Activated CD4-positive, CD25-positive, alpha-beta regulatory T cell treated with anti-CD3 and anti-CD28 coated beads, Interleukin-2, amount 50 U/mL, for 72 hours (primary cell): ENCODE data around the gene UST.

ENCODE experiments used
- DNase-seq: peaks from one replicate; pipeline ENCODE4 v3.0.0; 2021

UST gene, protein sequence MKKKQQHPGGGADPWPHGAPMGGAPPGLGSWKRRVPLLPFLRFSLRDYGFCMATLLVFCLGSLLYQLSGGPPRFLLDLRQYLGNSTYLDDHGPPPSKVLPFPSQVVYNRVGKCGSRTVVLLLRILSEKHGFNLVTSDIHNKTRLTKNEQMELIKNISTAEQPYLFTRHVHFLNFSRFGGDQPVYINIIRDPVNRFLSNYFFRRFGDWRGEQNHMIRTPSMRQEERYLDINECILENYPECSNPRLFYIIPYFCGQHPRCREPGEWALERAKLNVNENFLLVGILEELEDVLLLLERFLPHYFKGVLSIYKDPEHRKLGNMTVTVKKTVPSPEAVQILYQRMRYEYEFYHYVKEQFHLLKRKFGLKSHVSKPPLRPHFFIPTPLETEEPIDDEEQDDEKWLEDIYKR

DNA sequence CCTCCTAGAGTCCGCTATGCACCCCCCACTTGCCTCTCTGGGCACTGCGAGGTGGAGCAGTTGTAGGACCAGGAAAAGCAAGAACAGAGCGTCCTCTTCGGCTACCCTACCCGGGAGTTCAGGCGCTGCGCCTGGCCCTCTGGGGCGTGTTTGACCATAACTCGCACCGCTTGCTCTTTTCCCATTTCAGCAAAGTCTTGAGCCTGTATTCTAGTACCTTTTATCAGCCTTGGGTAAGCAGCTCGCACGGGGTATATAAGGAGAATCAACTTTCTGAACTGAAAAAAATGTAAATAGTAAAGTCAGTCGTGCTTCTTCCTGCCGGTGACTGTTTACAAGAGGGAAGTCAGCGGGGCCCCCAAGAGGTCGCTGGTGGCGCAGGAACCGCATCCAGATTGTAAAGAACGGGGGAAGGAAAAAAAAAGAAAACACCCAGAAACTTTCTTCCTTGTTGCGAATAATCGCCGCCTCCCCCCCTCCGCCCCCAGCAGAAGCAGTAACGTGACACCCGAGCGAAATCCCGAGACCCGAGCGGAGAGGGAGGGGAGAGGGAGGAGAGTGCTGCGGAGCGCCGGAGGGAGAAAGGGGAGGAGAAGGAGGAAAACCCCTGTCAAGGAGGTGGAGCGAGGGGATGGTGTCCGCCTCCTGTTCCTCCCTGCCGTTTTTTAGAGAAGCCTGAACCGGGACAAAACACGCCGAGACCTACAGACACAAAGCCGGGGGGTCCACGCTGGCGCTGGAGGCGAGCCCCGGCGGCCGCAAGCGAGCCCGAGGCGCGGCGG, at the start of gene UST:
Gene UST (plus strand): TSS at position 668 of the 782 bp plus-strand sequence. CDS start 401 bp downstream, outside the sequence.
- peak; percentile 36 for DNase-seq

DNA sequence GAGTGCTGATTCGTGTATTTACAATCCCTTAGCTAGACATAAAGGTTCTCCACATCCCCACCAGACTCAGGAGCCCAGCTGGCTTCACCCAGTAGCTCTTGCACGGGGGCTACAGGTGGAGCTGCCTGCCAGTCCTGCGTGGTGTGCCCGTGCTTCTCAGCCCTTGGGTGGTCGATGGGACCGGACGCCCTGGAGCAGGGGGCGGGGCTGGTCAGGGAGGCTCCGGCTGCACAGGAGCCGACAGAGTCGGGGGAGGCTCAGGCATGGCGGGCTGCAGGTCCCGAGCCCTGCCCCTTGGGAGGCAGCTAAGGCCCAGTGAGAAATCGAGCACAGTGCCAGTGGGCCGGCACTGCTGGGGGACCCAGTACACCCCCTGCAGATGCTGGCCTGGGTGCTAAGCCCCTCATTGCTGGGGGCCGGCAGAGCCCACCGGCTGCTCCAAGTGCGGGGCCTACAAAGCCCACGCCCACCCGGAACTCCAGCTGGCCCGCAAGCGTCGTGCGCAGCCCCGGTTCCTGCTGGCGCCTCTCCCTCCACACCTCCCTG, 48.9 kb upstream of the UST start:
- no peak for DNase-seq

DNA sequence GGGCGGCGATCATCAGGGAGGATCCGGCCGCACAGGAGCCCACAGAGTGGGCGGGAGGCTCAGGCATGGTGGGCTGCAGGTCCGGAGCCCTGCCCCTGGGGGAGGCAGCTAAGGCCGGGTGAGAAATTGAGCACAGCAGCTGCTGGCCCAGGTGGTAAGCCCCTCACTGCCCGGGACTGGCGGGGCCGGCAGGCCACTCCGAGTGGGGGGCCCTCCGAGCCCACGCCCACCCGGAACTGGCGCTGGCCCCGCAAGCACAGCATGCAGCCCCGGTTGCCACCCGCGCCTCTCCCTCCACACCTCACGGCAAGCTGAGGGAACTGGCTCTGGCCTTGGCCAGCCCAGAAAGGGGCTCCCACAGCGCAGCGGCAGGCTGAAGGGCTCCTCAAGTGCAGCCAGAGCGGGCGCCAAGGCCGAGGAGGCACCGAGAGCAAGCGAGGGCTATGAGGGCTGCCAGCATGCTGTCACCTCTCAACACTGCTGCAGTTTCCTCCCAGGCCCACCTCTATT, 48.1 kb upstream of the UST start:
- no peak for DNase-seq

DNA sequence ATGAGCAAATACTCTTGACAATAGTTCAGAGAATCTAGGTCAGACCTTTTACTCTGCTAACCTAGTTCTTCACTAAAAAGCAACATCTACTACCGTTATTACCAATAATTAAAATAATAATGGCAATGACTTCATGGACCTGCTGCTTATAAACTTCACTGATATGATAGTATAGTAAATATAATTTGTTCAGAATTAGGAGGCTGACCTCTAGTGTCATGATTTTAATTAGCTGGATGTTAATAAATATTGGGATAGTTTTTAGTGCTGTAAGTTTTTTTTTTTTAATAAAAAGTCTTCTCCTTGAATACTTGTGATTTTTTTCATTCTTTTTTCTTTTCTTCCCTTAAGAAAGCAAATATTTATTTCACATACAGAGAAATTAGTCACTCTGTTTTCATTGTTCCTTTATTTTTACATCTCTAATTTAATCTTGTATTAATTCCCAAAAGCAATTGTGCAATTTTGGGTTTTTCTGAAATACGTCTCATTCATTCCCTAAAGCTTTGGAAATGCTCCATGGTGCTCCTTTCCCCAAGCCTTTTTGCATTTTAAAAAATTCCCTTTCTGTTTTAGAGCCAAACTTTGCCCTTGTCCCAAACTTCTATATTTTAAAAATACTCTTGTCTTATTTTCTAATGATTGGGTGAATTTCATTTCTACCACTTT, 46.6 kb upstream of the UST start:
- DNase-seq = no peak

DNA sequence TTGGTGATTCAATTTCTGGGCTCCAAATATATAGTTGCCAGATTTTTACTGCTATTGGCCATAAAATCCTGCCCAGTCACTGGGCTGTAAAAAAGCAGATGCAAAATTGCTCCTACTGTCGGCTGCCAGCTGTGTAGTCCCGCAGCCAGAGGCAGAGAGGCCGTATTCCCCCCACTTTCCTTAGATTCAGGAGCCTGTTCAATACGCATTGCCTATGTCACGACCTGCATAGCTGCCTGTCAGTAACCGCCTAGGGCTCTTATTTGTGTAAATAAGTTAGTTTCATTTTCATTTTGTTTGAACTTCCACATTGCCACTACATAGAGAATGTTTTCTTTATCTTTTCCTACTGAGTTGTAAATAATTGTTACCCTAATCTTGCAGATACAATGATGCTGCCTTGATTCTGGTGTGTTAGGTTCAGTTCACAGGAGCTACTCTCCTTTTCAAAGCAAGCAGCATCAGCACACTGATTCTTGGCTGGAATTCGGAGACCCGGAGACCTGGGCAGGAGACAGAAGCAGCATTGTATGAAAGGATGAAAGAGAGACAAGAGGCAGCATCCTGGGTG, 46.0 kb upstream of the UST start:
- no peak for DNase-seq

DNA sequence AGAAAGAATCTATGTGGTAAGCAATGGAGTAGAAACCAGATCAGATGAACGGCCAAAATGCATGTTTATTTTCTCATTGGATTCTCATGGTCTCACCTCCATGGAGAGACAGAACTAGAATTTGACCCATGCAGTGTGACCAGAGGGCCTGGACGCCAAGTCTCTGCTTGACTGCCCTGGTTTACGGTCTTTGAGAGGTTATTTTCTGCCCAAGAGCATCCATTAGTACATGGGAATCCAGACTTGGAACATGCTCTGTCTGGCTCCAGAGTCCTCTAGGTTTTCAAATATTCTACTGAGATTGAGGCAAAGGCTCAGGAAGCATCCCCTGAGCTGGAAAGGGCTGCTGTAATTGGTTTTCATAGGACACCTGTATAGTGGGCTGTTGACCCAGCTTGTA, 45.5 kb upstream of the UST start:
- DNase-seq = no peak

DNA sequence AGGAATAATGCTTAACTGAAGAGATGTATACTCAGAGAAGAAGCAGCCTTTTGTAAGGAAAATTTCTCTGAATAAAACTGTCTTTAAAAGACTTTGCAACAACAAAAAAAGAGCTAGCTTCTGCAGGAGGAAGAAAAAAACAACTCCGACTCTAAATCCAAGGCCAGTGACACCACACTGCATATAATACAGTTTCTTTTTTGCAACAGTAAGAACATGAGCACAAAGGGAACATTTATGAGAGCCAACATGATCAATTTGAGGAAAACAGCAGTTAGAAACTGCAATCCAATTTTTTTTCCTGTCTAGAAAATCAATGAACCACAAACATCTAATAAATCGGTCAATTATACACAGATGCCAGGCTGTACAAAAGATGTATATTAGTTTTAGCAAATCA, 42.9 kb upstream of the UST start:
- no peak for DNase-seq

DNA sequence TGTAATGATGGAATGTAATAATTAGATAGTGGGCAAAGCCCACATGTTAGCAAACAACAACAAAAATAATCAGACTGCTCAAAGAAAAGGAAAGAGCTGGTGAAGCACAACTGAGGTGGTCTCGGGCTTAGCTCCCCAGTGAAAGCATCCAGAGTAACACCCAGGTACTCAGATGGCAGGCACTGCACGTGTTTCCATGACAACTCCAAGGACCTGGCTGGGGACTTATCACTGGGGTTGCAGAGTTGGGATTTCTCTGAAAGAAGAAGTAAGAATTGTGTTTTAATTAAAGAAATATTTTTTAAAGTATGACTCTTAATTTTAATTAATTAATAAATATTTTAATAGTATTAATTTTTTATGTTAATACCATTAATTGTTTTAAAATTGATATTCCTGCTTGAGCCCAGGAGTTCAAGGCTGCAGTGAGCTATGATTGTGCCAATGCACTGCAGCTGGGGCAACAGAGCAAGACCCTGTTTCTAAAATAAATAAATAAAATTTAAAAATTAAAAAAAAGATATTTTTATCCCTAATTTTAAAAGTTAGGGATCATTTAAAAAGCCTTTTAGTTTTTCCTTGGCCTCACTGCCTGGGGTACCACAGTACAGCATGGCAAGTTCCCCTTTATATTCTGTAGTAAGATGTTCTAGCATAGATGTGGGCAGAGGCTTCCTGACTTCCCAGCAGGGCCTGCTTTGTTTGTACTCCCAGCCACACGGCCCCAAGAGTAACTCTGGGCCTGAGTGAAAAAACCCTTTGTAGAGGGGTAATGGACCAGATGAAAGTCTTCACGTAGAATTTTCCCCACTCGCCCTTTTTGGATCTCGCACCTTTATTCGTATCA, 42.2 kb upstream of the UST start:
- no peak for DNase-seq

DNA sequence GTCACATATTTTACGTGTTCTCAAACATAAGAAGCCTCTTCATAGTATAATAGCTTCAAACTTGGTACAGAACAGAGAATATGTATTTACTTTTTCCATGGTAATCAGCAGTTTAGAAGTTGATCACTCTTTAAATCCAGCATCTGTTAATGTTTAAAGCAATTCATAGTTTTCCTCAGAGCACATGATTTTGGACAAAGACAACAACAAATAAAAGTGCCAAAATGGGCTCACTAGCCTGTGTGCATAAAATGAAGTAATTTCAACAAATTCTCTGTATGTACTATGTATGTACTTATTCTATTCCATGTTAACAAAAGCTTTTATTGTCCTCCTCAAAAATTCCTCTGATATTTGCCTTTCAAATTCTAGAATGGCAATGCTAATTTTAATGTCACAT, 38.1 kb upstream of the UST start:
- no peak for DNase-seq

DNA sequence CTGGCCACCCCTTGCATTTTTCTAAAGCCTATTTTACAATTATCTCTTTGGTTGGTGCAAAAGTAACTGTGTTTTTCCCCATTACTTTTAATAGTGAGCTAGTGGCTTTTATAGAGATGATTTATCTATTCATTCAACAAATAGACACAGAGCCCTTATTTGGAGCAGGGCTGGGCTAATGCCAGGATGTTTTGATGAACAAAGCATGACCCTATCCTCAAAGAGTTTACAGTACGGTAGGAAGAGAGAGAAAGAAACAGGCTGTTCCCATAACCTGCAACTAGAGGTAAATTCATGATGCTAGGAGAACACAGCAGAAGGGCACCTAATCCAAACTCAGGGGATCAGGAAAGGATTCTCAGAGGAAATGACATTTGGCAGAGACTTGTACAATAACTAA, 37.3 kb upstream of the UST start:
- no peak for DNase-seq

DNA sequence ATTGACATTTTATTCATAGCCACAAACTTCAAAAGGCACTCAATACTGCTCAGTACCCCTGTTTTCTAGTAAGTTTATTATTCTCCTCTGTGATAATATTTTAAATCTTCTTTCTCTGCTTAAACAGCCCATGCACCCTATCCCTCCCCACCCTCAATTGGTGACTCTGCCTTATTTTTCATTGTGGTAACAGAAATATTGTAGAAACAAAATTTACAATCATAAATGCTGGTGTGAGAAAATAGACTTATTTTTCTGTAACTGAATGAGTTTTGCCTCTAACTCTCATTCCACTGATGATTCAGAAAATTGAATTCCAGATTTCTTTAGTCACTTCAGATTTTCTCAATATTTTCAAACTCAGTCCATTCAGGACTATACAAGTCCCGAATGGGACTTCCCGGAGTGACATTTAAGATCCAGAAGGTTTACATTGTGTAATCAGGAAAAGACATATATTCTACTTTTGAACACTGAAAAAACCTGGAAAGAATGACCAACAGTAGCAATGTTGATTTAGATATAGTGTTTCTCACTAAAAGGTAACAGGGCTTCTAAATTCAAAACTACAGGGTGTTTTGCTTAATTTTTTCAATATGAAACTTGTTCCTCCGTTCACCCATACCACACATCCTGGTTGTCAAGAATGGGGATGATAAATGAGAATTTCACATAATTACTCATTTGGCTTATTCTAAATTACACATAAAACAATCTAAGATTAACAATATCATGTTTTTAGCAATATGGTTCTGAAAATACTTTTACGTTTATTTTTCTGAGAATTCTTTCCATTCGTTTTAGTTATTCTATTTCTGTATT, 34.8 kb upstream of the UST start:
- DNase-seq = no peak

DNA sequence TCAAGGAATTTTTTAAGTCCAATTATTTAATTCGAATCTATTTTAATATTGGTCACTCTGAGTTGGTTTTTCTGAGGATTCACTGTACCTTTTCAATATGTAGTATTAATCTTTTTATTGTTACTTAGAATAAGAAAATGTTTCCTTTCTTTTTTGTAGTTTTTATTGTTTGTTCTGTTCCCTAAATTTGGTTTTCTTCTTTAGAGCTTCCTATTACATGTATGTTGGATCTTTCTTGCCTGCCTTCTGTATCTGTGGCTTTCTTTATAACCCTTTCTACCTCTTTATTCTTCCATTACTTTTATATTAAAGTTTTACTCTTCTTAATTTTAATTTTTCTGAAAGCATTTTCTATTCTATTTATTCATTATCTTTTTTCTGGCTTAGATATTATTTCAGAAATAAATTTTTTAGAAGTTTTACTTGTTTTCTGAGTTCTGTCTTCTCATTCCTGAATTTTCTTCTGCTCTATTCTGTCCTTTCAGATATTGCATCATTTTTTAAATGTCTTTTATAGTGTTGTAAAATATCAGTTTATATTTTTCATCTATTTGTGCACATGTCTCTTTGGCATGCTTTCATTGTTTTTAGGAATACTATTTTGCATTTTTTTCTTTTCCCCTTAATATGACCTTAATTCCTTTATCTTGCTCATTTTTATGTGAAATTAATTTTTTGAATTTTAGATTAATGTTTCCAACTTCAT, 33.6 kb upstream of the UST start:
- no peak for DNase-seq

DNA sequence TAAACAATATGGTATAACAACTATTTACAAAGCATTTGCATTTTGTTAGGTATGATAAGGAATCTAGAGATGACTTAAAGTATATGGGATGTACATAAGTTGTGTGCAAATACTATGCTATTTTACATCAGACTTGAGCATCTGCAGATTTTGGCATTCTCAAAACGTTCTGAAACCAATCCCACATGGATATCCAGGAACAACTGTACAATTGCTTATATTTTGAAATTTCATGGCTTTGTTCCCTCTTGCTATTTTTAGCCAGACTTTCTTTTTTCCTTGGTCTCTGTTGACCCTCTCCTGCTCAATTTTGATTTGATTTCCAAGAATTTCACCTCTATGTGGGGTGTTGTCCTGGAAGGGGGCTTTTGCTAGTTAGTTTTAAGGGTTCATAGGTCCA, 32.9 kb upstream of the UST start:
- no peak for DNase-seq

DNA sequence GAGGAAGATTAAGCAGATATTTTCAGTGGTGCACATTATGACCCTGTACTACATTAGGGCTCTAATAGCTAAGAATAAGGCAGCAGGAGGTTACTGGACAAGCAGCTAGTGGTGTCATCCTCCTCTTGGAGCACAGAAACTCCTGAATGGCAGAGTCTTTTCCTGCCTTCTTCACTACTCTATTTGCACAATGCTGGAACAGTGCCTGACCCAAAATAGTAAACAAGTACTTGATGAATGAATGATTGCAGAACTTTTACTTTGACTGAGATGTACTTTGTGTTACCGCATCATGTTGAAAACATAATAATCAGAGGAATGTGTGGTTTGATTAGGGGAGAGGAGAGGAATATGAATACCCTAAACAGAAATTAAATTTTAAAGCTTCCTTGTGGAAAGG, 30.0 kb upstream of the UST start:
- no peak for DNase-seq

DNA sequence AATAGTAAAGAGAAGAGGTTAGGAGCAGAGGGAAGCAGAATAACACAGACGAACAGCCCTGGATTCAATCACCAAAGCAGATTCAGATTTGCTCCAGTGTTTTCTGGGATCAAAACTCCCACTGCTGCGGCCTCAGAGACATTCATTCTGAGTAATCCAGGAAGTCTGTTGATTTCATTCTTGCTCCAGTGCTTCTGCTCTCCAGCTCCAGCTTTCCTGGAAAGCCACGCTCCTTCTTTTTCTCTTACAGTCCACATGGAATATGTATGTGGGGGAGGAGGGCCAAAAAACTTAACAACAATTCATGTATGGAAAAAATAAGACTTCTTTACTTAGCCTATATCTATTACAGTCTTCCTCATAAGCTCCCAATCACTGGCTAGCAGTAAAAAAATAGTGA, 26.4 kb upstream of the UST start:
- no peak for DNase-seq

DNA sequence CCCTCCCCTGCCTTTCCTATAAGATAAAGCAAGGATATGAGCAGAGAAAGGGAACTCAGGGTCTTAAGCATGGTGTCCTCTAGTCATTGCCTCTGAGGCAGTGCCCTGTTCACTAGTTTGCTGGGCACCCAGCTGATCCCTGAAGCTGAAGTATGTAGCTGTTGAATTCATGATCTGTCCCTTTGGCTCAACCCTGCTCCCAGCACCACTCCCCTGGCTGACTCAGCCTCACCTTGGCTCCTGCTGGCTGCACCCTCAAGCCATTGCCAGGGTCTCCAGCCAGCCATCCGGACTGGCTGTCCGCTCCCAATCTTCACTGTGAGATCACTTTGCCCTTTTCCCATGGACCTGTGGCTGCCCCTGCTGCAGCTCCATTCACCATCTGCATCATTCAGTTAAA, 25.9 kb upstream of the UST start:
- no peak for DNase-seq

DNA sequence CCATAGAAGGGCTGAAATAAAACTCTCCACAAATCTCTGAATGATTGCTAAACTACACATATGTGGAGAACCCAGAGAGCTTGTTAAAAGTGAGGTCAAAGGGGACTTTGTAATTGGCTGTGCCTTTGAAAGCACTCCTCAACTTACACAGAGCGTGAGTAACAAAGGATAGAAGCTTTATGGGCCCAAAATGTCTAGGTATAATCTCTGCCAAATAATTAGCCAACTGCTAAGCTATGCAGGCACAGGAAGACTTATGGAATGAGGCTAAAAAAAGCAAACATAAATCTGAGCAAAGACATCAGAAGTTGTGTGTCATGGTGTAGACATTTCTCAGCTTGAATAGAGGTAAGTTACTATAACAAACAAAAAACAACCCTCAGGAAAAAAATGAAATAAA, 23.3 kb upstream of the UST start:
- DNase-seq = no peak

DNA sequence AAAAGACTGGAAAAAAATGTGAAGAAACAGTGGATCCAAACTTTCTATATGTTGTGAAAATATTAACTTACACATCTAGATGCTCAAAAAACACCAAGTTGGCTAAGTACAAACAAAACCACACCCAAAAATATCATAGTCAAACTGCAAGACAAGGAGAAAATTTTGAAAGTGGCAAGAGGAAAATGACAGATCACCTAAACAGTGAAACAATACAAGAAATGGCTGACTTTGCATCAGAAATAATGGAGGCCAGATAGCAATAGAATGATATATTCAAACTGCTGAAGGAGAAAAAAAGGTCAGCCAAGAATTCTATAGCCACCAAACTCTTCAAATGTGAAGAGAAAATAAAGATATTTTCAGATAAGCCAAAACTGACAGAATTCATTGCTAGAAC, 22.4 kb upstream of the UST start:
- DNase-seq = no peak

DNA sequence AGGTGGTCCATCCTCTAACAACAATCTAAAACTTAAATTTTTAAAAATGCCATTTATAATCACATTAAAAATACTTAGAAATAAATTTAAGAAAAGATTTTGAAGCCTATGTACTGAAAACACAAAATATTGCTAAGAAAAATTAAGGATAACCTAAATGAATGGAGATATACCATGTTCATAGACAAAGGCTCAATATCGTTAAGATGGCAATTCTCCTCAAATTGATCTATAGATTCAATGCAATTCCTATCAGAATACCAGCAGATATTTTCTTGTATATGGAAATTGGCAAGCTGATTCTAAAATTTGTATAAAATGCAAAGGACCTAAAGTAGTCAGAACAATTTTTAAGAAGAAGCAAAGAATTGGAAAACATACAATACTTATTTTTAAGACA, 19.7 kb upstream of the UST start:
- DNase-seq = no peak

DNA sequence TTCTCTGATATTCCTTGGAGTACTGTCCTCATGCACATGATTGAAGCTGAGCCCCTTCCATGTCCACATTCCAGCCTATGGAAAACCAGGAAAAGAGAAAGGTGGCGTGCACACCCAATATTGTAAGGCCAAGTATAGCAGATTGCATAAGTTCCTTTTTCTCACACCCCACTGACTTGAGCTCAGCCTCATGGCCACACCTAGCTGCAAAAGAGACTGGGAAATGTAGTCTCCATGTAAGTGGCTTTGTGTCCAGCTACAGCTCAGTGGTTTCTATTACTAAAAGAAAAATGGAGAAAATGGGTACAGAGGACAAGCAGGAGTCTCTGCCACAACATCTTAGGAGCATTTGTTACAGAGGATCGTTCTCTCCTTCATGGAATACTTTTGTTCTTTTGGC, 10.8 kb upstream of the UST start:
- no peak for DNase-seq
